ENCODE measurements around the gene VAT1. TPM values are rescaled to one million over a fixed set of nuclear protein-coding genes. Genes with fewer than 3 reads are reported as not detected.
A peak's percentile ranks its signal among the peaks of the same experiment; 100 is the strongest.

The VAT1 gene
- total and polyA plus RNA-seq, 2 of the 13 experiments (the other 11 are each of a cell fraction or from before 2014, with no cell fraction given), result 143 to 205 TPM

DNA sequence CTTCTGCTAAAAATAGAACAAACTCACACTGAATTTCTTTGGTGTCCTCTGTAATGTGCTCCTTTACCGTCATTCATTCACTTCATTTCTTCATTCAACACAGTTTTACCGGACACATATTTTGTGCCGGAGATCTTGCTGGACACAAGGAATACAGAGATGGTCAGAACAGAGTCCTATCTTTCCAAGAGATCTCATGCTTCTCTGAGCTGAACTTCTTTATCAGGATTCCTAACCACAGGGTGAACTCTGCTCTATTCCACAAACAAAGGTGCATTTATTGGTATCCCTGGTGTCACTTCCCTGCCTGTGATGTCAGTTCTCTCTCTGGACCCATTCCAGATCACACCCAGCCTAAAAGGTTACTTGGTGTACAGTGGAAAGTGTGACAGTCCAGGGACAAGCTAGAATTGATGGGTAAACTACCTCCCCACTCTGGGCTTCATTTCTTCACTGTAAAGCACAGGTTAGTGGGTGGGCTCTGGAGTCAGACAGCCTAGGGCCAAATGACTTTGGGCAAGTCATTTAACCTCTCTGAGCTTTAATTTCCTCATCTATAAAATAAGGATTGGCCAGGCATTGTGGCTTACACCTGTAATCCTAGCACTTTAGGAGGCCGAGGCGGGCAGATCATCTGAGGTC lies 11.4 kb downstream of the VAT1 start (continued):
- TF ChIP-seq, protein P1, sequence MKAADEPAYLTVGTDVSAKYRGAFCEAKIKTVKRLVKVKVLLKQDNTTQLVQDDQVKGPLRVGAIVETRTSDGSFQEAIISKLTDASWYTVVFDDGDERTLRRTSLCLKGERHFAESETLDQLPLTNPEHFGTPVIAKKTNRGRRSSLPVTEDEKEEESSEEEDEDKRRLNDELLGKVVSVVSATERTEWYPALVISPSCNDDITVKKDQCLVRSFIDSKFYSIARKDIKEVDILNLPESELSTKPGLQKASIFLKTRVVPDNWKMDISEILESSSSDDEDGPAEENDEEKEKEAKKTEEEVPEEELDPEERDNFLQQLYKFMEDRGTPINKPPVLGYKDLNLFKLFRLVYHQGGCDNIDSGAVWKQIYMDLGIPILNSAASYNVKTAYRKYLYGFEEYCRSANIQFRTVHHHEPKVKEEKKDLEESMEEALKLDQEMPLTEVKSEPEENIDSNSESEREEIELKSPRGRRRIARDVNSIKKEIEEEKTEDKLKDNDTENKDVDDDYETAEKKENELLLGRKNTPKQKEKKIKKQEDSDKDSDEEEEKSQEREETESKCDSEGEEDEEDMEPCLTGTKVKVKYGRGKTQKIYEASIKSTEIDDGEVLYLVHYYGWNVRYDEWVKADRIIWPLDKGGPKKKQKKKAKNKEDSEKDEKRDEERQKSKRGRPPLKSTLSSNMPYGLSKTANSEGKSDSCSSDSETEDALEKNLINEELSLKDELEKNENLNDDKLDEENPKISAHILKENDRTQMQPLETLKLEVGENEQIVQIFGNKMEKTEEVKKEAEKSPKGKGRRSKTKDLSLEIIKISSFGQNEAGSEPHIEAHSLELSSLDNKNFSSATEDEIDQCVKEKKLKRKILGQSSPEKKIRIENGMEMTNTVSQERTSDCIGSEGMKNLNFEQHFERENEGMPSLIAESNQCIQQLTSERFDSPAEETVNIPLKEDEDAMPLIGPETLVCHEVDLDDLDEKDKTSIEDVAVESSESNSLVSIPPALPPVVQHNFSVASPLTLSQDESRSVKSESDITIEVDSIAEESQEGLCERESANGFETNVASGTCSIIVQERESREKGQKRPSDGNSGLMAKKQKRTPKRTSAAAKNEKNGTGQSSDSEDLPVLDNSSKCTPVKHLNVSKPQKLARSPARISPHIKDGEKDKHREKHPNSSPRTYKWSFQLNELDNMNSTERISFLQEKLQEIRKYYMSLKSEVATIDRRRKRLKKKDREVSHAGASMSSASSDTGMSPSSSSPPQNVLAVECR (CRISPR knock-in tag; IDR thresholded peaks at IDR 0.05; ENCODE audit: borderline replicate concordance), result peak; percentile 66; the same call in 1 of the 2 replicates
- TF ChIP-seq PHF8 (CRISPR knock-in tag; IDR thresholded peaks at IDR 0.05) (no peak), SP140L (CRISPR knock-in tag; IDR thresholded peaks at IDR 0.05; ENCODE audit: borderline replicate concordance) (0 out of 2 replicates have a peak, but pooled peaks have one; percentile 49), HNF4G (IDR thresholded peaks at IDR 0.05; ENCODE audit: borderline replicate concordance, low read depth, low read length) (peak; percentile 67; the same call in 1 of the 2 replicates), HNF4G (CRISPR knock-in tag; IDR thresholded peaks at IDR 0.05; ENCODE audit: borderline replicate concordance, low read depth) (peak; percentile 61; the same call in 1 of the 2 replicates), ZNF34 (CRISPR knock-in tag; IDR thresholded peaks at IDR 0.05; ENCODE audit: borderline replicate concordance) (no peak), NFE2L2 (IDR thresholded peaks at IDR 0.05; ENCODE audit: low read length) (no peak), ZNF776 (CRISPR knock-in tag; IDR thresholded peaks at IDR 0.05) (no peak), HDAC6 (IDR thresholded peaks at IDR 0.05; ENCODE audit: low read depth, low read length) (no peak), CAMTA2 (CRISPR knock-in tag; IDR thresholded peaks at IDR 0.05; ENCODE audit: borderline replicate concordance) (no peak), ZNF619 (CRISPR knock-in tag; IDR thresholded peaks at IDR 0.05) (no peak), ZNF652 (CRISPR knock-in tag; IDR thresholded peaks at IDR 0.05; ENCODE audit: borderline replicate concordance, low read depth) (no peak), ZMYM2 (CRISPR knock-in tag; IDR thresholded peaks at IDR 0.05) (peak; percentile 19; the same call in 1 of the 2 replicates), ZBTB38 (CRISPR knock-in tag; IDR thresholded peaks at IDR 0.05) (no peak; the same call in 1 of the 2 replicates), JUN (CRISPR knock-in tag; IDR thresholded peaks at IDR 0.05) (0 out of 2 replicates have a peak, but pooled peaks have one; percentile 54), FIP1L1 (IDR thresholded peaks at IDR 0.05; ENCODE audit: borderline replicate concordance, insufficient read depth, low read depth, low read length) (no peak), ZSCAN29 (CRISPR knock-in tag; conservative IDR thresholded peaks at IDR 0.05) (no peak), MAFF (IDR thresholded peaks at IDR 0.05; ENCODE audit: low read depth, low read length) (no peak), SOX6 (IDR thresholded peaks at IDR 0.05) (no peak), SOX6 (CRISPR knock-in tag; IDR thresholded peaks at IDR 0.05) (peak; percentile 89), BCL3 (CRISPR knock-in tag; IDR thresholded peaks at IDR 0.05) (0 out of 2 replicates have a peak, but pooled peaks have one; percentile 66), NR1H2 (CRISPR knock-in tag; IDR thresholded peaks at IDR 0.05; ENCODE audit: borderline replicate concordance, low read depth) (no peak), ZBTB3 (CRISPR knock-in tag; IDR thresholded peaks at IDR 0.05; ENCODE audit: borderline replicate concordance, low read depth) (no peak)
- TF ChIP-seq, protein P2, sequence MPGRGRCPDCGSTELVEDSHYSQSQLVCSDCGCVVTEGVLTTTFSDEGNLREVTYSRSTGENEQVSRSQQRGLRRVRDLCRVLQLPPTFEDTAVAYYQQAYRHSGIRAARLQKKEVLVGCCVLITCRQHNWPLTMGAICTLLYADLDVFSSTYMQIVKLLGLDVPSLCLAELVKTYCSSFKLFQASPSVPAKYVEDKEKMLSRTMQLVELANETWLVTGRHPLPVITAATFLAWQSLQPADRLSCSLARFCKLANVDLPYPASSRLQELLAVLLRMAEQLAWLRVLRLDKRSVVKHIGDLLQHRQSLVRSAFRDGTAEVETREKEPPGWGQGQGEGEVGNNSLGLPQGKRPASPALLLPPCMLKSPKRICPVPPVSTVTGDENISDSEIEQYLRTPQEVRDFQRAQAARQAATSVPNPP (CRISPR knock-in tag; IDR thresholded peaks at IDR 0.05), result no peak
